GM21619 (cell line): ENCODE results near the gene RFC2.
"Not testable (repeated sequence)": the region's sequence is repeated elsewhere in the genome, so short reads cannot be mapped to it uniquely, and the experiment has no call there.

ENCODE experiments used
- ATAC-seq: cut with Tn5 transposase; IDR thresholded peaks from one replicate; pipeline ENCODE4 v1.9.1; 2021; ENCODE audit not compliant: unreplicated experiment

RFC2 gene

GRCh38 chr7:74252893-74253292 is 1.3 kb downstream of the RFC2 start:
- ATAC-seq: no peak

GRCh38 chr7:74249058-74249457 is 5.1 kb downstream of the RFC2 start:
- ATAC-seq: not testable (repeated sequence)

DNA sequence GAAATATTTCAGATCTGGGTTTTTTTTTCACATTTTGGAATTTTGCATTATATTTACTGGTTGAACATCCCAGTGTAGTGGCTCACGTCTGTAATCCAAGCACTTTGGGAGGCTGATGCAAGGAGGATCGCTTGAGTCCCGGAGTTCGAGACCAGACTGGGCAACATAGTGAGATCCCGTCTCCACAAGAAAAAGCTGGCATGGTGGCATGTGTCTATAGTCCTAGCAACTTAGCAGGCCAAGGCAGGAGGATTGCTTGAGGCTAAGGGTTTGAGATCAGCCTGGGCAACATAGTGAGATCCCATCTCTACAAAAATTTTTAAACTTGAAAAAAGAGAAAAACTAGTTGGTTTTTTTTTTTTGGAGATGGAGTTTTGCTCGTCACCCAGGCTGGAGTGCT is 6.0 kb downstream of the RFC2 start:
- ATAC-seq: no peak

GRCh38 chr7:74246497-74246896 is 7.7 kb downstream of the RFC2 start:
- ATAC-seq: no peak

- no peak for ATAC-seq
Measured at GRCh38 chr7:74242122-74242443, 12.1 kb downstream of the RFC2 start.

DNA sequence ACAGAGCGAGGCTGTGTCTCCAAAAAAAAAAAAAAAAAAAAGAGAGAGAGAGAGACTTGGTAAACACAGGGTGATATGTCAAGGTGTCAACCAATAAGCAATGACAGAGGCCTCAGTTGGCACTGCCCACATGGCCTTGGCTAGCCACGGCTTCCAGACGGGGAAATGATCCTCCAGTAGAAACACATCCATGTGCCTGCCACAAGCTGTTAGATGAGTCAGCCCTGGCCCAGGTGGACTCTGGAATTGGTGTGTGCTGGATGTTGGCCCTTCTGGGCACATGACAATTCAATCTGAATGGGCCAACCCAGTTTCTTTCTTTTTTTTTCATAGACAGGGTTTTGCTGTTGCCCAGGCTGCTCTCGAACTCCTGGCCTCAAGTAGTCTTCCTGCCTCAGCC is 13.7 kb downstream of the RFC2 start:
- ATAC-seq: no peak

- no peak for ATAC-seq
Measured at GRCh38 chr7:74236284-74236683, 17.9 kb downstream of the RFC2 start.

- no peak for ATAC-seq
Measured at GRCh38 chr7:74235518-74236268, 18.5 kb downstream of the RFC2 start.

DNA sequence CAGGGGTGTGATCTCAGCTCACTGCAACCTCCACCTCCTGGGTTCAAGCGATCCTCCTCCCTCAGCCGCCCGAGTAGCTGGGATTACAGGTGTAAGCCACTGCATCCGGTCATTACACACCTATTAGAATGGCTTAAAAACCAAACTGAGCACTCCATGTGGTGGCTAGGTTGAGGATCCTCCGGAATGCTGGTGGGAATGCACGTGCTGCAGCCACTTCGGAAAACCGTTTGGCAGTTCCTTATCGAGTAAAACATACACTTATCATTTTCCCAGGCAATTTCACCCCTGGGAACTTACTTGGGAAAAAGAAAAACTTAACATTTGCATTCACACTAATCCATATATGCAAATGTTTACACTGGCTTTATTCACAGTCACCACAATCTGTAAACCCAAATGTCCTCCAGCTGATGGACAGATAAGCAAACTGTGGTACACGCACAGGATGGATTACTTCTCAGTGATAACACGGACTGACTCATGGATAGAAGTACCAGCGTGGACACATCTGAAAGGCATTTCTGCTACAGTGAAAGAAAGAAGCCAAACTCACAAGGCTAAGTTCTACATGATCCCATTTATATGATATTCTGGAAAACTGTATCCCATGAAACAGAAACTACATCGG is 20.4 kb downstream of the RFC2 start:
- ATAC-seq: no peak

GRCh38 chr7:74231232-74231590 is 23.0 kb downstream of the RFC2 start:
- peak; percentile 68 for ATAC-seq

- peak; percentile 32 for ATAC-seq
Measured at GRCh38 chr7:74230446-74231231, 23.6 kb downstream of the RFC2 start.

GRCh38 chr7:74228951-74229900 is 25.0 kb downstream of the RFC2 start:
- ATAC-seq: no peak

DNA sequence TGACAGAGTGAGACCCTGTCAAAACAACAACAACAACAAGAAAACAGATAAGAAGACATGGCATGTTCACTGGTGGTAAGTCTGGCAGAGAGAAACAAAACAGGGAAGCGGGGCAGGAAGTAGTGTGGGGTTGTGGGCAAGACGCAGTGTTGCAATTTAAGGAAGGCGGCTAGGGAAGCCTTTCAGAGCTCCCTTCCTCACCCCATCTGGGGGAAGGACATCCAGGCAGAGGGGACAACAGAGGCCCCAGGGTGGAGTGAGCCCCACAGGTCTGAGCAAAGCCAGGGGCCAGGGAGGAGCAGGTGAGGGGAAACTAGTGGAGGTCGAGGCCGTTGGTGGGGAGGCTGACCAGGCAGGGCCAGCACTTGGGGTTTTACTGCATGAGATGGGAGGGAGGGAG is 27.6 kb downstream of the RFC2 start:
- ATAC-seq: no peak

DNA sequence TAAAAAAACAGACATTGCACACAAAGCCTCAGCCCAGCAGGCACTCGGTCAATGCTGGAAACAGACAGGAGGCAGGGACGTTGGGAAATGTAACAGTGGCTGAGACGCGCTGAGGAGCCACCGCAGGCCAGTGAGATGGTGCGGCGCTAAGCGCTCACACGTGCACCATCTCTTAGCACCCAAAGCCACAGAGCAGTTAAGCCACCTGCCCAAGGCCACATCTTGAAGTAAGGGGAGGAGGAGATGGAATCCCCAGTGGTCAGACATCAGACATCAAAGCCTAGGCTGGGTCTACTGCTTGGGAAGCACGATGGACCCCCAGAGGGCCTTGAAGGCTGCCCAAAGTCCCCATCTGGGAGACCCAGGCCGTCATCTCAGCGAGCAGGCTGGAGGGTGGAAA is 28.8 kb downstream of the RFC2 start:
- ATAC-seq: no peak

DNA sequence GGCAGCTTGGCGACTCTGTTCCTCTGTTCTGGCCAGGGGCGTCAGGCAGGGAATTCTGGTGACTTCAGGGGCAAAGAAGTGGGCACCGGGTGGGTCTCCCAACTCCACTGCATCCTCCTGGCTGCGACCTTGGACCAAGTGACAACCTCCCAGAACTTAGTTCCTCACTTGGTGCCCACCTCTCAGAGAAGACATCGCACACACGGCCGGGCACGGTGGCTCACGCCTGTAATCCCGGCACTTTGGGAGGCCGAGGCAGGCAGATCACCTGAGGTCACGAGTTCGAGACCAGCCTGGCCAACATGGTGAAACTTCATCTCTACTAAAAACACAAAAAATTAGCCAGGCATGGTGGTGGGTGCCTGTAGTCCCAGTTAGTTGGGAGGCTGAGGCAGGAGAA is 29.3 kb downstream of the RFC2 start:
- ATAC-seq: not testable (repeated sequence)

GRCh38 chr7:74224511-74224832 is 29.7 kb downstream of the RFC2 start:
- ATAC-seq: no peak

GRCh38 chr7:74223711-74224510 is 30.3 kb downstream of the RFC2 start:
- ATAC-seq: no peak

DNA sequence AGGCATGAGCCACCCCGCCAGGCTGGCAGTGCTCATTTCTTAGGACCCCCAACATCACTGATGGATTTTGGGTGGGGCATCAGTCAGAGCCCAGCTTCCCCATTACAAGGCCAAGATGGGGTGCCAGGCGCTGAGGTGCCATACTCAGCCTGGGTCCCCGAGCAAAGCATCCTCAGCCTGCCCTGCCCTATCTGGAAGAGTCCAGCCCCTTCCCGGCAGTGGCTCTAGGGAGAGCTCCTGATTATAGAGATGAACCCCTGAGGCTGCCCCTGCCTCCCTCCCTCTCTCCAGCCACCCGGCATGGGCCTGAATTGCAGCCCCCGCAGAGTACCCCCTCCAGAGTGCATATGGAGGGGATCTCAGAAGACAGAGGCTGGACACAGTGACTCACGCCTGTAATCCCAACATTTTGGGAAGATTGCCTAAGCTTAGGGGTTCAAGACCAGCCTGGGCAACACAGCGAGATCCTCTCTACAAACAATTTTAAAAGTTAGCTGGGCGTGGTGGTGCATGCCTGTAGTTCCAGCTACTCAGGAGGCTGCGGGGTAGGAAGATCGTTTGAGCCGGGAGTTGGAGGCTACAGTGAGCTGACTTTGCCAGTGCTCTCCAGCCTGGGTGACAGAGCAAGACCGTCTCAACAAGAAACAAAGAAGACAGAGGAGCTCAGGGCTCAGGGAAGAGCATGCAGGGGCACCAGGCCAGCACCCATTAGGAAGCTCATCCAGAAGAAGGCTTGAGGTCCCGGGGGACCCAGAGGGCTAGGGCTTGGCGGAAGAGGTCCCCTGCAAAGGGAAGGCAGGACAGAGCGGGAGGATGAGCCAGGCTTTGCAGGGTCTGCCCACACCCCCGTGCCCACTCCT is 31.1 kb downstream of the RFC2 start:
- no peak for ATAC-seq

GRCh38 chr7:74221713-74222112 is 32.5 kb downstream of the RFC2 start:
- ATAC-seq: no peak

GRCh38 chr7:74220229-74220628 is 34.0 kb downstream of the RFC2 start:
- no peak for ATAC-seq
